Measurements from ENCODE around the gene GAGE13.
A peak's percentile ranks its signal among the peaks of the same experiment; 100 is the strongest.
"Not testable (repeated sequence)": the region's sequence is repeated elsewhere in the genome, so short reads cannot be mapped to it uniquely, and the experiment has no call there.

The GAGE13 gene, protein sequence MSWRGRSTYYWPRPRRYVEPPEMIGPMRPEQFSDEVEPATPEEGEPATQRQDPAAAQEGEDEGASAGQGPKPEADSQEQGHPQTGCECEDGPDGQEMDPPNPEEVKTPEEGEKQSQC

DNA sequence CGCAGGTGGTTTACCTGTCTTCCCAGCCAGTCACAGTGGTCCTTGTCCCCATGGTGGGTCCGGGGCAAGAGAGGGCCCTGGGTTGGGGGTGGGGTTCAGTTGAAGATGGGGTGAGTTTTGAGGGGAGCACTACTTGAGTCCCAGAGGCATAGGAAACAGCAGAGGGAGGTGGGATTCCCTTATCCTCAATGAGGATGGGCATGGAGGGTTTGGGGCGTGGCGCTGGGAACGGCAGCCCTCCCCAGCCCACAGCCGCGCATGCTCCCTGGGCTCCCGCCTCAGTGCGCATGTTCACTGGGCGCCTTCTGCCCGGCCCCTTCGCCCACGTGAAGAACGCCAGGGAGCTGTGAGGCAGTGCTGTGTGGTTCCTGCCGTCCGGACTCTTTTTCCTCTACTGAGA lies at the start of gene GAGE13:
Gene GAGE13, plus strand, starts transcription at position 301 of the 400 bp plus-strand sequence. CDS start 1,156 bp downstream, outside the sequence.
- DNase-seq (ENCODE audit: low read depth), result not testable (repeated sequence)

DNA sequence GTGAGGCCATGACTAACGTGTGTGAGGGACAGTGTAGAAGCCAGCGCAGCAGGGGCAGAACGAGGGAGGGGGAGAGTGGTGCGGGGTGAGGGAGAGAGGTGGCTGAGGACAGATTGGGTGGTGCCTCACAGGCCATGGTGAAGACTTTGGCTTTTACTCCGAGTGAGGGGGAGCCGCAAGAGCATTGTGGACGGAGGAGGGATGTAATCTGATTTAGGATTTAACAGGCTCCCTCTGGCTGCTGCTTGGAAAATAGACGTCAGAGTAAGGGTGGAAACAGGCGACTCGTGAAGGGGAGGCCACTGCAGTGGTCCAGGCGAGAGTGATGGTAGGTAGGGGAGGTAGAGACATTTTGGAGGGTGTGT lies 48.8 kb upstream of the GAGE13 start:
- no peak for DNase-seq (ENCODE audit: low read depth)

DNA sequence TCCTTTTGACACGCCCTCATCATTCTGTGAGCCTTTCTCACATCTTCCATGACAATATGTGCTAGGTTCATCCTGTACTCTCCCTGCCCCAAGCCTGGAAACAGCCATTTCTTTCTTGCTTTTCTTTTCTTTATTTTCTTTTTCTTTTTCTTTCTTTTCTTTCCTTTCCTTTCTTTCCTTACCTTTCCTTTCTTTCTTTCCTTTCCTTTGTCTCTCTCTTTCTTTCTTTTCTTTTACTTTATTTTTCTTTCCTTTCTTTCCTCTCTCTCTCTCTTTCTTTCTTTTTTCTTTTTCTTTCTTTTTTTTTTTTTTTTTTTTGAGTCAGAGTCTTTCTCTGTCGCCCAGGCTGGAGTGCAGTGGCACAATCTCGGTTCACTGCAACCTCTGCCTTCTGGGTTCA lies 47.2 kb upstream of the GAGE13 start:
- DNase-seq (ENCODE audit: low read depth), result no peak

DNA sequence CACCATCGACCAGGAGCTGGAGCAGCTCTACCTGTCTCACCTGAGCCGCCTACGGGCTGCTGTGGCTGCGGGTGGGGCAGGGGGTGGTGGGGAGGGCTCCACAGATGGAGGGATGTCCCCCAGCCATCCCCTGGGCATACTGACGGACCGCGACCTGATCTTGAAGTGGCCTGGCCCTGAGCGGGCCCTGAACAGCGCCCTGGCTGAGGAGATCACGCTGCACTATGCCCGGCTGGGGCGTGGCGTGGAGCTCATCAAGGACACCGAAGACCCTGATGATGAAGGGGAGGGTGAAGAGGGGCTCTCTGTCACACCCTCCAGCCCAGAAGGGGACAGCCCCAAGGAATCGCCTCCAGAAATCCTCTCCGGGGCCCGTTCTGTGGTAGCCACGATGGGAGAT lies 45.2 kb upstream of the GAGE13 start:
- DNase-seq (ENCODE audit: low read depth), result no peak

DNA sequence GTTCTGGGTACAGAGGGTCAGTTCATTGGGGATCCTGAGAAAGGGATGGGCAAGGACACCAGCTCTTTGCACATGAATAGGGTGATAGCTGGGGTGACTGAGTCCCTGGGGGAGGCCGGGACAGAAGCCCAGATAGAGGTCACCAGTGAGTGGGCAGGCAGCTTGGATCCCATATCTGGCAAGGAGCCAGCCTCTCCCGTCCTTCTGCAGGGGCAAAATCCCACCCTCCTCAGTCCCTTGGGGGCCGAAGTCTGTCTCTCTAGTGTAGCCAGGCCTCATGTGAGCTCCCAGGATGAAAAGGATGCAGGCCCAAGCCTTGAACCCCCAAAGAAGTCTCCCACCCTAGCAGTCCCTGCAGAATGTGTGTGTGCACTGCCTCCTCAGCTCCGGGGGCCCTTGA lies 44.8 kb upstream of the GAGE13 start:
- DNase-seq (ENCODE audit: low read depth), result no peak

DNA sequence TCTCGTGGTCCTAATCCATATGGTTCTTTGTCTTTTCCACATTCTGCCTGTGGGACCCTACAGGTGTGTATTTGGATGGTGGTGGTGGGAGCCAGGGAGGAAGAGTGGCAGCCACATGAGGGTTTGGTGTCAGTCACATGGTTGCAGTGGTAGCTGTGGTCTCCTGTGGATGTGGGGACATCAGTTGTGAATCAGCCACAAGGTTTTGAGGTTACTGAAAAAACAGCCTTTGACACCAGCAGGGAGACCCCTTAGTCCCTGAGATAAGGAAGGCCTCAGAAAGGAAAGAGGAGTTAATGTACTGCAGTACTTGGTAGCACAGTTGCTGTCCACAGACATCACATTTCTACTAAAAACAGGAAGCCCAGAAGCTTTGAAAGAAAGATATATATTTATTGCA lies 43.7 kb upstream of the GAGE13 start:
- DNase-seq (ENCODE audit: low read depth), result no peak

DNA sequence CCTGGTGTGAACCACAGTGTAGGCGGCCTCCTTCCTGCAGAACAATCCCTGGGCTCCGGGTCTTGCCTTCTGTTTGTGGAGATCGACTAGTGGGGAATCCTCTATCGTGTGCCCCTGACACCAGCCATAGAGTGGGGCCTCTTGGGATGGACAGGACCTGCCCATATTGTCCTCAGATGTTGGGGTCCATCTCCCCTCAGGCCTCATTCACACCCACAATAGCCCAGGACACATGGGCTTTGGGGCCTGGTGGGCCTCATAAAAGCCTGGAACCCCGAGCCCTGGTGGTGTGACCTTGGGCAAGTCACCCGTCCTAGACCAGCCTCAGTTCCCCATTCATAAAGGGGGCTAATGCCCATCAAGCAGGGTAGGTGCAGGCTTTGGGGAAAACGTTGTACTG lies 41.2 kb upstream of the GAGE13 start:
- DNase-seq (ENCODE audit: low read depth), result no peak

DNA sequence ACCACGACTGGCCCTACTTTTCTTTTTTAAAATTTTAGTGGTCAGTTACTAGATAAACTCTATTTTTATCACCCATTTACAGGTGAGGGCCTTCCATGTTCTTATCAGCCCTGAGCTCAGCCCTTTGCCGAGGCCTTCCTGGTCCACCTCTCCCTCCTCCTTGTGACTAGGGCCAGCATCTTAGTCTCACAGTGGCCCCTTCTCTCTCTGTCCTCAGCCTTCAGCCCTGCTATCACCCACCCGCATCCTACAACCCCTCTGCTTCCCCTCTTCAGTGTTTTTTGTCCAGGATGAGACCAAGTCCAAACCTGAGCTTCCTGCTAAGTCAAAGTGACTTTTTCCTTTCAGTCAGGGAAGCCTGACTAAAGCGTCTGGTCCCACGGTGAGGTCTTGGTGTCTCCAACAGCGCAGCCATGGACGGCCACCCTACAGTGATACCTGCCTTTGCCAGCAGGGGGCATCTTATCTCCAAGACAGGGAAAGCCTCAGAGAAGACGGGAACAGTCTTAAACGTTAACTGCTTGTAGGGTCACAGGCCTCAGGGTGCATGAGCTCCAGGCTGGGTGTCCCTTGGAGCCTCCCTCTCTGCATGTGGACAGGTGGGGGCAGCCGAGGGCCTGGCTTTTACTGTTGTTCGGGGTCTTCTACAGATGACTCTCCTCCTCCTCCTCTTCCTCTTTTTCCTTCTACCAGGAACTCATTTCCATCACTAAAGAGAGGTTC lies 39.6 kb upstream of the GAGE13 start:
- peak; percentile 57 for DNase-seq (ENCODE audit: low read depth)

DNA sequence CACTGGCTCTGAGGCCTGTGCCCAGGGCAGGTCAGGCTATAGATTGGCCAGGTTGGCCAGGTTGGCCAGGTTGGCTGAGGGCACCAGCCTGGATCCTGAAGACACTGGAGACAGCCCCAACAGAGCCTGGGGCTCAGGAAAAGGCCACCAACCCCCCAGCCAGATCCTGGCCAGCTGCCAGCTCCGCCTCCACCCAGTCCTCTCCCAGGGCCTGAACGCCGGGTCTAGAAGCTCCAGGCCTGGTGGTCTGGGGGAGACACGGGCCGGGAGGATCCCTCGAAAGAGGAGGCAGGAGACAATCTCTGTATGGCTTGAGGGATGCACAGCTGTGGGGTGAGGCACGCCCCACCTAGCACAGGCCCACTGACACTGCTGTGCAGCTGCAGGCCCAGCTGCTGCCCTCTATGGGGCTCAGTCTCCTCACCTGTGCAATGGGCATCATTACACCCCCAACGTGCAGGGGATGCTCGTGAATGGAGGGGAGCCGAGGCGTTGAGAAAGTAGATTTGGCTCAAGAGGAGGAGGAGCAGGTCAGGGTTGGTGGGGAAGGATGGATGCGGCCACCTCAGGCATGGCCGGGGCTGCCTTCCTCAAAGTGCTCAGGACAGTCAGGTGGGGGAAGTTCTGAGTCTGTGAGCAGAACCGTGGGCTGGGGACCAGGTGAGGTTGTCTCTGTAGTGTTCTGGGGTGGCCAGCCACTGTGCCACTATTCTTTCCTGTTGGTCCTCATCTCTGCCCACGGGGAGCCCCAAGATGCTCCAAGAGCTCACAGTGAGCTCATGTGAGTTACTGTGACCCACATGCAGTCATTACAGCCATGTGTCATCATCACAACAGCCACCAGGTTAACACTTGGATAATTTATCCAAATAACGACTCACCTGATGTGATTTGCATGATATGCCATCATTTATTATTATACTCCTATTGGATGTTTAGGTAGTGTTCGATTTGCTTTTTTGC lies 38.7 kb upstream of the GAGE13 start:
- DNase-seq (ENCODE audit: low read depth), result no peak

DNA sequence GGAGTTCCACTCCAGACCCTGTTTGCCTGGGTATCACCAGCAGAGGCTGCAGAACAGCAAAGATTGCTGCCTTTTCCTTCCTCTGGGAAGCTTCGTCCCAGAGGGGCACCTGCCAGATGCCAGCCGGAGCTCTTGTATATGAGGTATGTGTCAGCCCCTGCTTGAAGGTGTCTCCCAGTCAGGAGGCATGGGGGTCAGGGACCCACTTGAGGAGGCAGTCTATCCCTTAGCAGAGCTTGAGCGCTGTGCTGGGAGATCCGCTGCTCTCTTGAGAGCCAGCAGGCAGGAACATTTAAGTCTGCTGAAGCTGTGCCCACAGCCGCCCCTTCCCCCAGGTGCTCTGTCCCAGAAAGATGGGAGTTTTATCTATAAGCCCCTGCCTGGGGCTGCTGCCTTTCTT lies 32.1 kb upstream of the GAGE13 start:
- not testable (repeated sequence) for DNase-seq (ENCODE audit: low read depth)

DNA sequence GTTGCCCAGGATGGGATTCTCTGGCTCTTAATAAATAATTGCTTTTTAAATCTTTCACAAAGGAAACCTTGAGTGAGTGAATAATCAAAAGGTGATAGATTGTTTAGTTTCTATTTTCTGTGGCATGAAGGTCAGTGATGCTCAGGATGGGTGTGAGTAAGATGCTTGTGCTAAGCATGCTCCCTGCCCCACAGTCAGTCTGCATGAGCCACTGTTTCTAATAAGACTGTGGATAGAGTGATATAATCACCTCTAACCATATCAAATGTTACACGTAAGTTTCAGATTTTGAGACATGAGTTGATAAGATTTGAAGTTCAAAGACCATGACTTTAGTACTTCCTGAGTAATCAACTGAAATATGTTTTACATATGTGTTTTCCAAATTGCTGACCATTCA lies 30.7 kb upstream of the GAGE13 start:
- DNase-seq (ENCODE audit: low read depth), result no peak

DNA sequence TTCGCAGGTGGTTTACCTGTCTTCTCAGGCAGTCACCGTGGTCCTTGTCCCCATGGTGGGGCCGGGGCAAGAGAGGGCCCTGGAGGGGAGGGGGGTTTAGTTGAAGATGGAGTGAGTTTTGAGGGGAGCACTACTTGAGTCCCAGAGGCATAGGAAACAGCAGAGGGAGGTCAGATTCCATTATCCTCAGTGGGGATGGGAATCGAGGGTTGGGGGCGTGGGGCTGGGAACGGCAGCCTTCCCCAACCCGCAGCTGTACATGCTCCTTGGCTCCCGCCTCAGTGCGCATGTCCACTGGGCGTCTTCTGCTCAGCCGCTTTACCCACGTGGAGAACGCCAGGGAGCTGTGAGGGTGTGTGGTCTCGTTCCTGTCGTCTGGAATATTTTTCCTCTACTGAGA lies 28.0 kb upstream of the GAGE13 start, which contains the start of gene GAGE10:
Gene GAGE10, plus strand, starts transcription at position 301 of the 400 bp plus-strand sequence. CDS start 1,214 bp downstream, outside the sequence.
- DNase-seq (ENCODE audit: low read depth), result no peak

DNA sequence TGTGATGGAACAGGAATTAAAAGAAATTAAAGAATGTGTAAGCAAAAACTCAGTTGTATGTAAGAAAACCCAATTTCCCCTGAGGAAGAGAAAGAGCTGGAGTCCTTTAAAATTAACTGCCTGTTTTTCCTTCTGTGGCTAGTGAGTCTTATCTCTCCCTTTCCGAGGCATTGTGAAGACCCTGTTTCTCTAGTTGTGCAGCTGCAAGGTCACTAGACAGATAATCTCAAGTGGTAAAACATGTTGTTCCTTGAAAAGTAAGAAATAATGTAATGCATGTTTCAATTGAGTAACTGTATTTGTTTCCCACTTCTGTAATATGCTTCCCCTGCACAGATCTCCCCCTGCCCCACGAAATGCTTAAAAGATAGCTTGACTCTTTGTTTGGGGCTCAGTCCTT lies 23.6 kb upstream of the GAGE13 start:
- not testable (repeated sequence) for DNase-seq (ENCODE audit: low read depth)

DNA sequence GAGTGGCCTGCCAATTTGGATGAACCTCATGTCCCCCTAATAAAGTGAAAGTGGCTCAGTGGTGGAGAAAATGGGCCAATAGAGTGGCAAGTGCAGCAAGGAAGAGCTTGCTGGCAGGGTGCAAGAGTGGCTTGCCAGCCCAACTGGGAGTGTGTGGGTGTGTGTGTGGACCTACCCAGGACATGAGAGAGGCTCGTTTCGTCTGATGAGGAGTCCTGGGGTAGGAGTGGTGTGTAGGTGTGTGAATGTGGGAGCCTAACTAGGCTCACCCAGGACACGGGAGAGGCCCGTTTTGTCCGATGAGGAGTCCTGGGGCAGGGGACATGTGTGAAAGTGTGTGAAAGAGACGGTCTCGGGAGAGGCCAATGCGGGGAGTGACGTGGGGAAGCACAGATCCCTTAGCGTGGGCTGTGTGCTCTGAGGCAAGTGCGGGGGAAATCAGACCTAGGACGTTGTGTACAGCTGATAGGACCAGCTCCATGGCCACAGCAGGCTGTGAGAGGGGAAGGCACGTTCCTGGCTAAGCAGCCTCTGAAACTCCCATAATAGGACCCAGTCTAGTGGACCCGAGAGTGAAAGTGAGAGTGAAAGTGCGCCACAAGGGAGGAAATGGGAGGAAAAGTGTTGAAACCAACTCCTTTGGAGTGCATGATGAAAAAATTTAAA lies 22.6 kb upstream of the GAGE13 start:
- no peak for DNase-seq (ENCODE audit: low read depth)

DNA sequence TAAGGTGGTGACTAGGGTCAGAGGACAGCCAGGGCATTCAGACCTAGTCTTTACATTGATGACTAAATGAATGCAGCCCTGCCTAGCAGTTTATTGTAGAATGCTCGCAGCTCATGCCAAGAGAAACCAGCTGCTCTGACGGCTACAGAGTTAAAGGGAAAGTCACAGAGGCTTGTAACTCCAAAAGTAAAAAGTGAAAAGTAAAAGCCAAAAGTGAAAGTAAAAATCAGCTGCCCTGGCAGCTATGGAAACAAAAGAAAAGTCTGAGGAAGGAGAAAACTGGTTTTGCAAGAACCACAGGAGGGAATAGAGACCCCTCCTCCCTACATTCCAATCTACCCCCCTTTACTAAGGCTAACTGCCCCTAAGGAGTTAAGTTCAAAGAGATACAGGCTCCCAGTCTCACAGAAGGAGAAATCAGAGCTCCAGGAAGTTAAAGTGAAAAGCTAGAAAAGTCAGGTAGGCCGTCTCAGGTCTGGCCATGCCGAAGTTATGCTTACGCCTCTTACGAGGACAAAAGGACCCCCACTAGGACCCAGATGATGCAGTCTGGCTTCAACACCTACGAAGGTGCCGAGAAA lies 21.9 kb upstream of the GAGE13 start:
- DNase-seq (ENCODE audit: low read depth), result no peak

DNA sequence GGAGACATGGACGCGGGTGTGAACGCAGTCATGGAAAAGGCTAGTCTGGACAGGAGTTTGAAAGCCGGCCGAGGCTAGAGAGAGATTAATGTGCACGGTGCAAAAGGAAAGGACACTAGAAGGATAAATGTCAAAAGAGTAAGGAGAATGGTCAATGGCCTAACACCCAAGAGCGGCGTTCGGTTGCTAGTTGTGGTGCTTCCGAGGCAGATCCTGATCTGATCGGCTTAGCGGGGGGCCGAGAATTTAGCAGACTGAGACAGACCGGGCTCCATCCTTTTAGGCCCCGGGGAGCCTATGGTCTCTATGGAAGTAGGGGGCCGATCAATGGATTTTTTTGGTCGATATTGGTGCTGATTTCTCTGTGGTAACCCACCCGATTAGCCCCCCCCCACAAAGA lies 21.0 kb upstream of the GAGE13 start:
- DNase-seq (ENCODE audit: low read depth), result no peak

DNA sequence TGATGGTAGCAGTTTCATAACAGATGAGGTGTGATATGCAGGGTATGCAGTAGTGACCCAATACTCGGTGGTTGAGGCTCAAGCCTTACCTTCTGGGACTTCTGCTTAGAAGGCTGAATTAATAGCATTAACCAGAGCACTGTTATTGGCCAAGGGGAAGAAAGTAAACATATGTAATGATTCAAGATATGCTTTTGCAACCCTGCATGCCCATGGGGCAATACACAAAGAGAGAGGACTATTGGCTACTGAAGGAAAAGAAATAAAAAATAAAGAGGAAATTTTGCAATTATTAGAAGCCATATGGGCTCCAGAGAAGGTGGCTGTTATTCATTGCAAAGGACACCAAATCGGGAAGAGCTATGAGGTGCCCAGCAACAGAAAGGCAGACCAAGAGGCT lies 19.2 kb upstream of the GAGE13 start:
- DNase-seq (ENCODE audit: low read depth), result no peak

DNA sequence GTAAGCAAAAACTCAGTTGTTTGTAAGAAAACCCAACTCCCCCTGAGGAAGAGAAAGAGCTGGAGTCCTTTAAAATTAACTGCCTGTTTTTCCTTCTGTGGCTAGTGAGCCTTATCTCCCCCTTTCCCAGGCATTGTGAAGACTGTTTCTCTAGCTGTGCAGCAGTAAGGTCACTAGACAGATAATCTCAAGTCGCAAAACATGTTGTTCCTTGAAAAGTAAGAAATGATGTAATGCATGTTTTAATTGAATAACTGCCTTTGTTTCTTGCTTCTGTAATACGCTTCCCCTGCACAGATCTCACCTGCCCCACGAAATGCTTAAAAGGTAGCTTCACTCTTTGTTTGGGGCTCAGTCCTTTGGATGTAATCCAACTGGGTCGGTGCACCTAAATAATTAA lies 15.3 kb upstream of the GAGE13 start:
- no peak for DNase-seq (ENCODE audit: low read depth)

DNA sequence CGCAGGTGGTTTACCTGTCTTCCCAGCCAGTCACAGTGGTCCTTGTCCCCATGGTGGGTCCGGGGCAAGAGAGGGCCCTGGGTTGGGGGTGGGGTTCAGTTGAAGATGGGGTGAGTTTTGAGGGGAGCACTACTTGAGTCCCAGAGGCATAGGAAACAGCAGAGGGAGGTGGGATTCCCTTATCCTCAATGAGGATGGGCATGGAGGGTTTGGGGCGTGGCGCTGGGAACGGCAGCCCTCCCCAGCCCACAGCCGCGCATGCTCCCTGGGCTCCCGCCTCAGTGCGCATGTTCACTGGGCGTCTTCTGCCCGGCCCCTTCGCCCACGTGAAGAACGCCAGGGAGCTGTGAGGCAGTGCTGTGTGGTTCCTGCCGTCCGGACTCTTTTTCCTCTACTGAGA lies 9.6 kb upstream of the GAGE13 start, which contains the start of gene GAGE12J:
Gene GAGE12J, plus strand, starts transcription at position 301 of the 400 bp plus-strand sequence. CDS start 1,157 bp downstream, outside the sequence.
- not testable (repeated sequence) for DNase-seq (ENCODE audit: low read depth)

DNA sequence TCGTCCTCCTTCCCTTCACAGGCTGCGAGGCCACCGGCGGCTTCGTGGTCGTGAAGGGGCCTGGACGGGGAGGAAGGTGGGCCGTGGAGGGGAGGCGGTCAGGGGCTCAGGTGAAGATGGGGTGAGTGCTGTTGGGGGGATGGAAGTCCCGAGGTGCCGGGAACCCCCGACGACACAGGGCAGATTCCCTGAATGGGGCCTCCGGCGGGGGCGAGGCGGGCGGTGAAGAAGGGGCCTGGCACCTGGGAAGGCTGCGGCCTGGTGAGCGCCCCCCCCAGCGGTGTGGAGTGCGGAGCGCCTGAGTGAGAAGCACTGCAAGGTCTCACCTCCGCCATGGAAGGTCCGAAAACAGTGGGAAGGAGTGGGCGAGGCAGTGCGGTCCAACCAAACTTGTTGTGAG lies 9.1 kb upstream of the GAGE13 start:
- DNase-seq (ENCODE audit: low read depth), result not testable (repeated sequence)

DNA sequence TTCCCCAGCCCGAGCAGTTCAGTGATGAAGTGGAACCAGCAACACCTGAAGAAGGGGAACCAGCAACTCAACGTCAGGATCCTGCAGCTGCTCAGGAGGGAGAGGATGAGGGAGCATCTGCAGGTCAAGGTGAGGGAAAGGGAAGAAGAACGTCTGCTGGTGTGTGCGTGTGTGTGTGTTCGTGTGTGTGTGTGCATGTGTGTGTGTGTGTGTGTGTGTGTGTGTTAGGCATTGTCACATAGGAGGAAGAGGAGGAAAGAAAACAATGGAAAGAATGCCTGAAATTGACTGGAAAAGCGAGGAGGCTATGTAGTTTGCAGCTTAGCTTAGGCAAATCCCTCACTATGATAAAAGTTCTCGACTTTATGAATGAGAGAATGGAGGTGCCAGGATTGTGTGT lies 7.6 kb upstream of the GAGE13 start:
- not testable (repeated sequence) for DNase-seq (ENCODE audit: low read depth)

DNA sequence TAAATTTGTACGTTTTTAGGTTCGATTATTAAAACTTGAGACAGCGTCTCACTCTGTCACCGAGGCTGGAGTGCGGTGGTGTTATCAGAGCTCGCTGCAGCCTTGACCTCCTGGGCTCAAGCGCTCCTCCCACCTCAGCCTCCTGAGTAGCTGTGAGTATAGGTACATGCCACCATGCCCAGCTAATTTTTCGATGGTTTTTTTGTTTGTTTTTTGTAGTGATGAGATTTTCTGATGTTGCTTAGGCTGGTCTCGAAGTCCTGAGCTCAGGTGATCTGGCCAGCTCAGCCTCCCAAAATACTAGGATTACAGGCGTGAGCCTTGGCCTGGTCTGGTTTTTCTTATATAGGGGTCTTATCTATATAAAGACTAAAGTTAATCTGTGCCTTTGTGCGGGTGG lies 961 bp upstream of the GAGE13 start:
- not testable (repeated sequence) for DNase-seq (ENCODE audit: low read depth)

All from activated T-cell treated with anti-CD3 and anti-CD28 coated beads for 1 hour (primary cell).